ENCODE measurements around the gene HSF2BP. TPM values are rescaled to one million over a fixed set of nuclear protein-coding genes. Genes with fewer than 3 reads are reported as not detected.
"Not testable (repeated sequence)": the region's sequence is repeated elsewhere in the genome, so short reads cannot be mapped to it uniquely, and the experiment has no call there.

HSF2BP gene
- total and polyA plus RNA-seq, 9 donors, result 0.58 to 2.9 (median 1.5) TPM

GRCh38 chr21:43684424-43684823 is 25.1 kb upstream of the HSF2BP start:
- Histone ChIP-seq H3K9me3 (no peaks in the 10 kb centered on the region), H3K27ac (no peak overlapping the region), H3K4me1 (ENCODE audit: insufficient read depth) (no peaks in the 10 kb centered on the region), H3K36me3 (no peaks in the 10 kb centered on the region), H3K27me3 (no peaks in the 10 kb centered on the region), H3K4me3 (no peak overlapping the region)
- WGBS, 3 donors, result 66 to 70% (median 67%) methylated on average over 3 of the region's 3 CpGs
- intact Hi-C loops (cut with DNase I), result no loop called here
- no peak for TF ChIP-seq EP300 (IDR thresholded peaks at IDR 0.05)
- TF ChIP-seq CTCF (IDR thresholded peaks at IDR 0.05), result no peak
- TF ChIP-seq POLR2A (IDR thresholded peaks at IDR 0.05), result no peak
- DNase-seq, result no peak

- no peaks in the 10 kb centered on the region for H3K36me3 ChIP-seq
- H3K4me1 ChIP-seq (ENCODE audit: insufficient read depth), result no peaks in the 10 kb centered on the region
- no peaks in the 10 kb centered on the region for H3K9me3 ChIP-seq
- H3K27me3 ChIP-seq, result no peaks in the 10 kb centered on the region
- TF ChIP-seq CTCF (IDR thresholded peaks at IDR 0.05) (no peak), EP300 (IDR thresholded peaks at IDR 0.05) (no peak)
- DNase-seq, result no peak
- no peak overlapping the region for H3K27ac ChIP-seq
- no peak overlapping the region for H3K4me3 ChIP-seq
- WGBS, 3 donors, result 91 to 97% (median 93%) methylated on average over 6 of the region's 6 CpGs
- intact Hi-C loops (cut with DNase I), result no loop called here
These were observed 22.4 kb upstream of the HSF2BP start for GRCh38 chr21:43681650-43682049.

GRCh38 chr21:43680421-43680820 is 21.1 kb upstream of the HSF2BP start:
- intact Hi-C loops (cut with DNase I); H3K4me1 ChIP-seq (ENCODE audit: insufficient read depth); H3K9me3 ChIP-seq; H3K4me3 ChIP-seq; H3K36me3 ChIP-seq; DNase-seq; H3K27me3 ChIP-seq; H3K27ac ChIP-seq: not testable (repeated sequence)
- 81 to 99% (median 90%) methylated on average over 6 of the region's 6 CpGs for WGBS, 3 donors

GRCh38 chr21:43679951-43680350 is 20.7 kb upstream of the HSF2BP start:
- DNase-seq, result no peak
- no peaks in the 10 kb centered on the region for H3K27me3 ChIP-seq
- no peaks in the 10 kb centered on the region for H3K36me3 ChIP-seq
- no peak overlapping the region for H3K27ac ChIP-seq
- no peak for TF ChIP-seq CTCF (IDR thresholded peaks at IDR 0.05)
- no peak for TF ChIP-seq POLR2A (IDR thresholded peaks at IDR 0.05)
- no peak for TF ChIP-seq EP300 (IDR thresholded peaks at IDR 0.05)
- no peaks in the 10 kb centered on the region for H3K4me1 ChIP-seq (ENCODE audit: insufficient read depth)
- WGBS, 3 donors, result 92 to 95% (median 93%) methylated on average over 12 of the region's 12 CpGs
- no peaks in the 10 kb centered on the region for H3K9me3 ChIP-seq
- no peak overlapping the region for H3K4me3 ChIP-seq
- intact Hi-C loops (cut with DNase I), result no loop called here

GRCh38 chr21:43676391-43676790 is 17.1 kb upstream of the HSF2BP start:
- Histone ChIP-seq H3K9me3 (no peaks in the 10 kb centered on the region), H3K4me1 (ENCODE audit: insufficient read depth) (no peaks in the 10 kb centered on the region), H3K27ac (no peak overlapping the region), H3K36me3 (no peaks in the 10 kb centered on the region), H3K27me3 (no peaks in the 10 kb centered on the region), H3K4me3 (no peak overlapping the region)
- 94 to 95% (median 94%) methylated on average over 15 of the region's 15 CpGs for WGBS, 3 donors
- no peak for DNase-seq
- TF ChIP-seq CTCF (IDR thresholded peaks at IDR 0.05), result no peak
- TF ChIP-seq POLR2A (IDR thresholded peaks at IDR 0.05), result no peak
- TF ChIP-seq EP300 (IDR thresholded peaks at IDR 0.05), result no peak
- intact Hi-C loops (cut with DNase I), result no loop called here
